ENCODE measurements around the gene MTERF4. TPM values are rescaled to one million over a fixed set of nuclear protein-coding genes. Genes with fewer than 3 reads are reported as not detected.

The MTERF4 gene
- total and polyA plus RNA-seq, 8 donors = 14.0 to 36.8 (median 16.8) TPM

DNA sequence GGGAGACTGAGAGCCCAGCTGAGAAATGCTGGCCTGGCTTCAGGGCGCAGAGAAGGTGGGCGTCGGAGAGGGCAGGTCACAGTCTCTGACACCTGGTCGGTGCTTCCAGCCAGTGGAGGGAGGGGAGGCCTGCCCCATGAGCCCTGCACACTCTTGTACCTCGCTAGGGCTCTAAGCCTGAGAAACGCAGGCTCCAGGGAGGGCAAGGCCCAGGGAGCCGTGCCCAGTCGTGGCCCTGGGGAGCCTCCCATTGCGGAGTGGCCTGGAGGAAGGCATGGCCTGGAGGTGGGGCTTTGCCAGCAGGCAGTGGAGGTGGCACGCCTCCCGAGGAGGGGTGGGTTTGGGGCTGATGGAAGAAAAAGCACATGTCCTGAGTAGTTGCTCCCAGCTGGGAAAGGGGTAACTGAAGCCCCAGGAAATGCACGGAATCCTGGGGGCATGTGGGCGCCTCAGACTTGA, 39.0 kb downstream of the MTERF4 start:
- ATAC-seq = peak in 3 of 4 donors; percentile 13 to 43 (median 22)
- FAIRE-seq = no peak
- Histone ChIP-seq H3K27me3 (no peaks in the 10 kb centered on the region), H3K27ac (no peak overlapping the region), H3K4me3 (peak overlapping the region in 2 of 4 donors; percentile 34 to 40), H3K9me3 (no peaks in the 10 kb centered on the region), H3K4me1 (peaks cover 0 to 4% (median 0%) of the 10 kb centered on the region in 3 donors), H3K36me3 (no peaks in the 10 kb centered on the region)
- DNase-seq = peak in 3 of 6 donors; percentile 41 to 69 (median 56)
- 40 to 50% methylated on average over 13 of the region's 13 CpGs for WGBS, 2 donors
- intact Hi-C loops (cut with DNase I) = no loop called here
- TF ChIP-seq, protein P1, sequence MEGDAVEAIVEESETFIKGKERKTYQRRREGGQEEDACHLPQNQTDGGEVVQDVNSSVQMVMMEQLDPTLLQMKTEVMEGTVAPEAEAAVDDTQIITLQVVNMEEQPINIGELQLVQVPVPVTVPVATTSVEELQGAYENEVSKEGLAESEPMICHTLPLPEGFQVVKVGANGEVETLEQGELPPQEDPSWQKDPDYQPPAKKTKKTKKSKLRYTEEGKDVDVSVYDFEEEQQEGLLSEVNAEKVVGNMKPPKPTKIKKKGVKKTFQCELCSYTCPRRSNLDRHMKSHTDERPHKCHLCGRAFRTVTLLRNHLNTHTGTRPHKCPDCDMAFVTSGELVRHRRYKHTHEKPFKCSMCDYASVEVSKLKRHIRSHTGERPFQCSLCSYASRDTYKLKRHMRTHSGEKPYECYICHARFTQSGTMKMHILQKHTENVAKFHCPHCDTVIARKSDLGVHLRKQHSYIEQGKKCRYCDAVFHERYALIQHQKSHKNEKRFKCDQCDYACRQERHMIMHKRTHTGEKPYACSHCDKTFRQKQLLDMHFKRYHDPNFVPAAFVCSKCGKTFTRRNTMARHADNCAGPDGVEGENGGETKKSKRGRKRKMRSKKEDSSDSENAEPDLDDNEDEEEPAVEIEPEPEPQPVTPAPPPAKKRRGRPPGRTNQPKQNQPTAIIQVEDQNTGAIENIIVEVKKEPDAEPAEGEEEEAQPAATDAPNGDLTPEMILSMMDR (IDR thresholded peaks at IDR 0.05) = no peak

DNA sequence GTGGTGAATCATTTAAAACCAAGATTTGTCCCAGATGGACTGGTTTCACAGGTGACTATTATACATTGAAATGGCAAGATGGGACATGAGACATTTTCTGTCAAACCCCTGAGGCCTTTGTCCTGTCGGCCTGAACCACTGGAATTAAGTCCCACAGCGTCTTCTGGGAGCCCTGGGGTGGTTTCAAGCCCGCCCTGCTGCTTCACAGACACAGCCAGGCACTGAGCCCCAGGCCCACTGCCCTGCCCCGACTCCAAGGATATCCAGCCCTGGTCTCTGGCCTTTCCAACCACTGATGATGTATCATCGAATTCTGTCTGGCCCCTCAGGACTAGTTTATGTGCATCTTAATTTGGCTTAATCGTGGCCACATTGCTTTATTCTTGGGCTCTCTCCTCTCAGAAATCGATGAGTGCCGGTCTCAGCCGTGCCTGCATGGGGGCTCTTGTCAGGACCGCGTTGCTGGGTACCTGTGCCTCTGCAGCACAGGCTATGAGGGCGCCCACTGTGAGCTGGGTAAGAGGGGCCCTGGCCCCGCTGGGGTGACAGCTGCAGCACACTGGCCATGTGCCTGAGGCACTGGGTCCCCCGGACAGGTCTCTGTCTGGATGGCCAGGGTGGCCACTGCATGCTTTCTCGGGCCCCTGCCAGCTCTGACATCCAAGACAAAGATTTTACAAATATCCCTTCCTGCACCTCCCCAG, 39.5 kb downstream of the MTERF4 start:
- intact Hi-C loops (cut with DNase I) = no loop called here

DNA sequence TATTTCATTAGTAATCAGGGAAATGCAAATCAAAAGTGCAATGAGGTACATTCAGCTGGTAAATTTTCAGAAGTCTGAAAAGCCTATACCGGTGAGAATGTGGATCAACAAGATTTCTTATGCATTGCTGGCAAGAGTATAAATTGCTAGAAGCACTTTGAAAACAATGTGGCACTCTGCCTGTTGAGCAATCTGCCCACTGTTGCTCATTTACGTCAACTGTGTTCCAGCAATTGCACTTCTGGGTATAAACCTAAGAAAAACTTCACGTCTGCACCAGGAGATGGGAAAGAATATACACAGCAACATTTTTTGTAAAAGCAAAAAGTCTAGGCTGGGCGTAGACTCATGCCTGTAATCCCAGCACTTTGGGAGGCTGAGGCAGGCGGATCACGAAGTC, 40.8 kb downstream of the MTERF4 start:
- FAIRE-seq (no peak), ATAC-seq (no peak), DNase-seq (no peak)
- Histone ChIP-seq H3K9me3 (no peaks in the 10 kb centered on the region), H3K27ac (peak overlapping the region in 1 of 4 donors; percentile 9), H3K4me3 (no peak overlapping the region), H3K36me3 (no peaks in the 10 kb centered on the region), H3K4me1 (peaks cover 0 to 4% (median 0%) of the 10 kb centered on the region in 3 donors), H3K27me3 (no peaks in the 10 kb centered on the region)
- intact Hi-C loops (cut with DNase I) = no loop called here
- WGBS, 2 donors = 72% methylated on average over 6 of the region's 6 CpGs
- TF ChIP-seq, protein P1 (IDR thresholded peaks at IDR 0.05) = no peak

More for the DNA sequence above, 39.5 kb downstream of the MTERF4 start:
- Histone ChIP-seq H3K36me3 (no peaks in the 10 kb centered on the region), H3K9me3 (no peaks in the 10 kb centered on the region), H3K27ac (no peak overlapping the region), H3K4me1 (peaks cover 0 to 4% (median 0%) of the 10 kb centered on the region in 3 donors), H3K27me3 (no peaks in the 10 kb centered on the region), H3K4me3 (no peak overlapping the region)
- TF ChIP-seq, protein P1 (IDR thresholded peaks at IDR 0.05) = no peak
- FAIRE-seq = no peak
- ATAC-seq = no peak
- 80 to 87% methylated on average over 15 of the region's 15 CpGs for WGBS, 2 donors
- DNase-seq = peak in 2 of 6 donors; percentile 17 to 69

DNA sequence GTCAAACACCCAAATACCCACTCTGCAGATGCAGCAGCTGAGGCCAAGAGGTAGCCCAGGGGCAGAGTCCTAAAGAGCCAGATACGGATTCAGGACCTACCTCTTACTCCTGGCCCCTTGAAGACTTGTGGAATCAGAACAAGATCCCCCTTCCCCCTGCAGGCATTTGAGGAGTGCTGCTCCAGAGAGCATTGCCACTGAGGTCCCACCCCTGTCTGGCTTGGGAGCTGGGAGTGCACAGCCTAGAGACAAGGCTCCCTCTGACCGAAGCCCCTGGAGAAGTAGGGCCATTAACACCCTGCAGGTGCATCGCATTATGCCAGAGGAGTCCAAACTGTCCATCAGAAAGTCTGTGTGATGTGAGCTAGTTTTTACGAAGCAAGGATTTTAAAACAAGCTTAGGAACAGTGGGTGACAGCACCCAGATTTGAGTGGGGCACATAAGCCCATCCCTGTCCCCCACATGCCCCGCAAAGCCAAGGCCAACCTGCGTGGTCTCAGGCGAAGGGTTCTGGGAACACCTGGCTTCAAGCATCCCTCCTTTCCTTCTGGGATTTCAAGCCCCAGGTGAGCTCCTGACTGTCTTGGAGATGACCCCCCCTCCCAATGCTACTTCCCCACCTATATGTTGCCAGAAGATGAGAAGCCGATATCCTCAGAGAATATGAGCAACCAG, 48.4 kb downstream of the MTERF4 start:
- 94 to 96% methylated on average over 8 of the region's 8 CpGs for WGBS, 2 donors
- Histone ChIP-seq H3K36me3 (peaks cover 0 to 6% (median 0%) of the 10 kb centered on the region in 3 donors), H3K27ac (no peak overlapping the region), H3K9me3 (no peaks in the 10 kb centered on the region), H3K27me3 (no peaks in the 10 kb centered on the region), H3K4me1 (no peaks in the 10 kb centered on the region), H3K4me3 (no peak overlapping the region)
- intact Hi-C loops (cut with DNase I) = no loop called here
- TF ChIP-seq, protein P1 (IDR thresholded peaks at IDR 0.05) = no peak
- ATAC-seq = no peak
- no peak for FAIRE-seq
- DNase-seq = no peak

Data from pancreas (tissue), 10 donors.